HL-60/S4 treated with retinoic acid at 250 ng/mL for 4 days and 3 days (cell line): Measurements from ENCODE around the gene NUDT12.

Experiments used
- in situ Hi-C: fragments of 300-500 bp; cut with MboI; formaldehyde crosslinking; loops from 2 replicates; pipeline ENCODE4 v1.7.0; 2022; ENCODE audit warnings: low sequenced_read_pairs

Gene NUDT12

GRCh38 chr5:103541569-103541968 is 21.0 kb downstream of the NUDT12 start:
- in situ Hi-C loops: no loop called here

- in situ Hi-C loops: no loop called here
These were observed 21.5 kb downstream of the NUDT12 start for GRCh38 chr5:103541114-103541513.

GRCh38 chr5:103539376-103540330 is 22.9 kb downstream of the NUDT12 start:
- in situ Hi-C loops: no loop called here

- in situ Hi-C loops: no loop called here
These were observed 30.4 kb downstream of the NUDT12 start for GRCh38 chr5:103532086-103532734.

GRCh38 chr5:103526164-103526915 is 36.2 kb downstream of the NUDT12 start:
- in situ Hi-C loops: no loop called here

- in situ Hi-C loops: no loop called here
These were observed 37.2 kb downstream of the NUDT12 start for GRCh38 chr5:103525361-103525760.

- in situ Hi-C loops: no loop called here
These were observed 39.3 kb downstream of the NUDT12 start for GRCh38 chr5:103523319-103523718.

GRCh38 chr5:103522586-103522985 is 40.0 kb downstream of the NUDT12 start:
- in situ Hi-C loops: no loop called here

GRCh38 chr5:103519550-103519949 is 43.0 kb downstream of the NUDT12 start:
- in situ Hi-C loops: no loop called here

GRCh38 chr5:103514371-103514770 is 48.2 kb downstream of the NUDT12 start:
- in situ Hi-C loops: no loop called here

GRCh38 chr5:103513701-103514100 is 48.9 kb downstream of the NUDT12 start:
- in situ Hi-C loops: no loop called here

GRCh38 chr5:103512500-103512899 is 50.1 kb downstream of the NUDT12 start:
- in situ Hi-C loops: no loop called here

- in situ Hi-C loops: no loop called here
These were observed 51.1 kb downstream of the NUDT12 start for GRCh38 chr5:103511554-103511885.

- in situ Hi-C loops: no loop called here
These were observed 51.6 kb downstream of the NUDT12 start for GRCh38 chr5:103510851-103511553.

- in situ Hi-C loops: no loop called here
These were observed 56.8 kb downstream of the NUDT12 start for GRCh38 chr5:103505581-103506305.

- in situ Hi-C loops: no loop called here
These were observed 59.5 kb downstream of the NUDT12 start for GRCh38 chr5:103503066-103503465.

- in situ Hi-C loops: no loop called here
These were observed 59.9 kb downstream of the NUDT12 start for GRCh38 chr5:103502662-103503061.
